Neural cell (in vitro differentiated cells): ENCODE data around the gene NPM3.

Experiments used
- EZH2 ChIP-seq: fragments of 200-600, 300-800 bp; shearing (Covaris generic), sonication (generic); IDR thresholded peaks from 2 replicates; pipeline ENCODE4 v1.6.1; 2014; ENCODE audit warnings: antibody characterized with exemption, low read length, borderline replicate concordance, mild to moderate bottlenecking; ENCODE audit not compliant: insufficient read depth, poor library complexity, severe bottlenecking
- TF ChIP-seq, protein P1 (sequence below): fragments of 450-650 bp; IDR thresholded peaks from 2 replicates; pipeline ENCODE4 v1.5.1; 2014; ENCODE audit warnings: antibody characterized with exemption, mild to moderate bottlenecking, moderate library complexity; ENCODE audit not compliant: poor library complexity, severe bottlenecking

DNA sequence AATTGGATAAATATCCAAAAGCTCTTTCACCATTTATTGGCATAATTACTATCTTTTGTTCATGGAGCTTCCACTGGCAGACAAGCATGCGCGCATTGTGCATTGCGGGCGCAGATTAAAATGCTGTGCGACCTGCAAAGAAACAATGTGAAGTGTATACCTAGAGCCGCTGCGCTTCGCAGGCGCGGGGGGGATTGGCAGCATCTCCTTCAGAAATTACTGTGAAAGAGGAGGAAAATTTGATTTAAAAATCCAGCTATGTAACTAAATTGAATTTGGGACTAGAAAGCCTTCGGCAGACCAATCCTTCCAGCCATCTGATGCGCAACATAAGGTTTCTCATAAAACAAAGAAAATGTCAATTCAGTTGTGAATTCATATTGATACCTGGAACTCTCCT, 10.3 kb upstream of the NPM3 start:
- TF ChIP-seq, protein P1, sequence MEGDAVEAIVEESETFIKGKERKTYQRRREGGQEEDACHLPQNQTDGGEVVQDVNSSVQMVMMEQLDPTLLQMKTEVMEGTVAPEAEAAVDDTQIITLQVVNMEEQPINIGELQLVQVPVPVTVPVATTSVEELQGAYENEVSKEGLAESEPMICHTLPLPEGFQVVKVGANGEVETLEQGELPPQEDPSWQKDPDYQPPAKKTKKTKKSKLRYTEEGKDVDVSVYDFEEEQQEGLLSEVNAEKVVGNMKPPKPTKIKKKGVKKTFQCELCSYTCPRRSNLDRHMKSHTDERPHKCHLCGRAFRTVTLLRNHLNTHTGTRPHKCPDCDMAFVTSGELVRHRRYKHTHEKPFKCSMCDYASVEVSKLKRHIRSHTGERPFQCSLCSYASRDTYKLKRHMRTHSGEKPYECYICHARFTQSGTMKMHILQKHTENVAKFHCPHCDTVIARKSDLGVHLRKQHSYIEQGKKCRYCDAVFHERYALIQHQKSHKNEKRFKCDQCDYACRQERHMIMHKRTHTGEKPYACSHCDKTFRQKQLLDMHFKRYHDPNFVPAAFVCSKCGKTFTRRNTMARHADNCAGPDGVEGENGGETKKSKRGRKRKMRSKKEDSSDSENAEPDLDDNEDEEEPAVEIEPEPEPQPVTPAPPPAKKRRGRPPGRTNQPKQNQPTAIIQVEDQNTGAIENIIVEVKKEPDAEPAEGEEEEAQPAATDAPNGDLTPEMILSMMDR = no peak
- no peak for TF ChIP-seq EZH2
